Gastrocnemius medialis (tissue), 4 donors: Measurements from ENCODE around the gene NUBP2.

Experiments
- CTCF ChIP-seq, 5 experiments: fragments of 450-650 bp in 3 of 5; fragments of 200-600 bp in 2 of 5; sonication (generic) in 2 of 5; IDR thresholded peaks in 4 of 5; conservative IDR thresholded peaks in 1 of 5; 1 replicate in 4 of 5; 2 replicates in 1 of 5; pipeline ENCODE4 v1.5.1; 2016 to 2019; ENCODE audit warnings: antibody characterized with exemption in 5 of 5, mild to moderate bottlenecking in 3 of 5, moderate library complexity in 3 of 5
- POLR2A ChIP-seq, 2 donors: fragments of 450-650 bp; IDR thresholded peaks; one replicate each; pipeline ENCODE4 v1.6.1; 2017; ENCODE audit warnings: antibody characterized with exemption in 2 of 2, mild to moderate bottlenecking in 2 of 2, moderate library complexity in 2 of 2

- TF ChIP-seq CTCF (IDR thresholded peaks at IDR 0.05 in 4 of 5, conservative IDR thresholded peaks at IDR 0.05 in 1 of 5) (no peak), POLR2A (IDR thresholded peaks at IDR 0.05) (no peak)
Observed at GRCh38 chr16:1800701-1801100, 17.9 kb downstream of the NUBP2 start.
